ACC112 (cell line): ENCODE measurements around the gene ZNF91.
"Not testable (repeated sequence)": the region's sequence is repeated elsewhere in the genome, so short reads cannot be mapped to it uniquely, and the experiment has no call there.

Source experiments
- H2AFZ ChIP-seq: fragments of 200-600 bp; sonication (generic); one replicate; pipeline ENCODE4 v1.6.0; 2017; ENCODE audit warnings: antibody characterized with exemption, low read length; ENCODE audit not compliant: unreplicated experiment
- H3K27ac ChIP-seq: fragments of 200-600 bp; sonication (generic); 2 replicates; pipeline ENCODE4 v1.5.1; 2014; ENCODE audit warnings: low read depth, mild to moderate bottlenecking, antibody characterized with exemption, low read length, moderate library complexity
- H3K27me3 ChIP-seq: fragments of 200-600 bp; sonication (generic); 2 replicates; pipeline ENCODE4 v1.6.1; 2014; ENCODE audit warnings: mild to moderate bottlenecking, antibody characterized with exemption, low read length, moderate library complexity, mixed read lengths; ENCODE audit not compliant: insufficient read depth
- H3K36me3 ChIP-seq: fragments of 200-600 bp; sonication (generic); 2 replicates; pipeline ENCODE4 v1.6.1; 2016; ENCODE audit warnings: mild to moderate bottlenecking, antibody characterized with exemption, low read length, moderate library complexity, mixed read lengths; ENCODE audit not compliant: insufficient read depth
- H3K4me1 ChIP-seq: fragments of 200-600 bp; sonication (generic); one replicate; pipeline ENCODE4 v1.6.1; 2016; ENCODE audit warnings: low read length, mixed read lengths; ENCODE audit not compliant: insufficient read depth, unreplicated experiment, control insufficient read depth
- H3K4me3 ChIP-seq: fragments of 200-600 bp; sonication (generic); 2 replicates; pipeline ENCODE4 v1.5.1; 2014; ENCODE audit warnings: mild to moderate bottlenecking, low read depth, low read length
- H3K79me2 ChIP-seq: fragments of 200-600 bp; sonication (generic); one replicate; pipeline ENCODE4 v1.6.0; 2016; ENCODE audit warnings: low read length; ENCODE audit not compliant: control insufficient read depth, unreplicated experiment, insufficient read depth

ZNF91 gene

GRCh38 chr19:23305555-23305954, 89.7 kb downstream of the ZNF91 start:
- Histone ChIP-seq H3K36me3 (no peaks in the 10 kb centered on the region), H3K79me2 (no peaks in the 10 kb centered on the region), H3K4me3 (no peak overlapping the region), H3K27me3 (no peaks in the 10 kb centered on the region), H3K4me1 (no peaks in the 10 kb centered on the region), H3K27ac (no peak overlapping the region), H2AFZ (no peak overlapping the region)

GRCh38 chr19:23304238-23304637, 91.0 kb downstream of the ZNF91 start:
- H3K27ac ChIP-seq = no peak overlapping the region
- H3K27me3 ChIP-seq = no peaks in the 10 kb centered on the region
- no peak overlapping the region for H3K4me3 ChIP-seq
- H3K36me3 ChIP-seq = no peaks in the 10 kb centered on the region
- H3K79me2 ChIP-seq = no peaks in the 10 kb centered on the region
- no peak overlapping the region for H2AFZ ChIP-seq
- H3K4me1 ChIP-seq = no peaks in the 10 kb centered on the region

DNA sequence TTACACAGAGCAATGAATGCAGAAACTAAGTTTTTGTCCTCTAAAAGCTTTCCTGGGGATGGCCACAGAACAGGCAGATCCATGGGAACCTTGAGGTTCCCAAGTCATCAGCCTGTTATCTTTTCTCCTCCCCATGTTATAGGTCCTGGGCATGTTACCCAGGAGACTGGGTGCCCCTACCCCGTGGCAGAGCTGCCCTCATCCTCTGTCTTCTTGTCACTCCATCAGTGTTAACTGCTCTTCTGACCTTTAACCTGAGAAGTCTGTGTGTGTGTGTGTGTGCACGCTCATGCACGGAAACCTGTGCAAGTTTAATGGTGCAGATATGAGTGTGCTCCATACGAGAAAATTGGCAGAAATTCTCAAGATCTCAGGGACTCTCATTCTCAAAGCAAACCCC, 101.1 kb downstream of the ZNF91 start:
- Histone ChIP-seq H3K36me3 (no peaks in the 10 kb centered on the region), H3K4me1 (no peaks in the 10 kb centered on the region), H3K27ac (no peak overlapping the region), H3K27me3 (no peaks in the 10 kb centered on the region), H3K79me2 (no peaks in the 10 kb centered on the region), H3K4me3 (no peak overlapping the region), H2AFZ (no peak overlapping the region)

- not testable (repeated sequence) for H3K4me1 ChIP-seq, H3K27me3 ChIP-seq, H3K36me3 ChIP-seq, H3K4me3 ChIP-seq, H2AFZ ChIP-seq, H3K79me2 ChIP-seq, H3K27ac ChIP-seq
Observed at GRCh38 chr19:23289966-23290365, 105.3 kb downstream of the ZNF91 start.
